Stimulated activated CD8-positive, alpha-beta memory T cell treated with anti-CD3 and anti-CD28 coated beads, Interleukin-15, amount 100 ng/mL, for 4 hours (primary cell): ENCODE data around the gene RUNX2.

Experiments
- DNase-seq, 2 donors: peaks; one replicate each; pipeline ENCODE4 v3.0.0-alpha.2; 2020; ENCODE audit warnings: low read depth in 2 of 2

The RUNX2 gene

DNA sequence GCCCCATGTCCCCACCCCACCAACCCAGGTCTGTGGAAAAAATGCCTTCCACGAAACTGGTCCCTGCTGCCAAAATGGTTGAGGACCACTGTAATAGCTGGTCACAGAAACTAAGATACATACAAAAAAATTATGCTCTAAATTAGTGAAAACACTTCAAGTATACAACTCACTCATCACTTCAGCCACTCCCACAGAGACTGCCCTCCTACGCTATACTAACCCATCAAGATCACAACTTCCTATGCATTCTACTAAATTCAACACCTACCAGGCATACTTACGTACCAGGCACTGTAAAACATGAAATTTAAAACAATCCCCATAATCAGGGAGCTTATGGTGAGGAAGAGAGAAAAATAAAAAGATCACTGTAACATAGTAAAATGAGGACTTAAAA is 22.9 kb downstream of the RUNX2 start:
- DNase-seq: no peak

DNA sequence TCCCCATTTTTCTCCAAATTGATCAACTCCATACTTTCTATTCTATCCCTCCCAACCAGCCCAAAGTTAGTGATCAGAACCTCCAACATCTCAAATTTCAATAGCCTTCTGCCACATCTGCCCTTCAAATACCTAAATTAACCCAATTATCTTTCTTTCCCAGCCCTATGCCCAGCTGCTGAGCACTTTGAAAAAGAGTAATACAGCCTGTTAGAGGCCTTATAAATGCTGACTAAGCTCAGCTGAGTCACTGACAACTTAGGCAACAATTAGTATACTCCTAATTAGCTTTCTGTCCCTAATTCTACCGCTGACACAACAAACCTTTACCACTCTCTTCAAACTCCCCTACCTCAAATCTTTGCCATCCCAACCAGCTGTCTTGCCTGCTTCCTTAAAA is 23.5 kb downstream of the RUNX2 start:
- no peak for DNase-seq

- no peak for DNase-seq
Observed at GRCh38 chr6:45353654-45354053, 25.5 kb downstream of the RUNX2 start.

GRCh38 chr6:45364466-45364865 is 36.3 kb downstream of the RUNX2 start:
- no peak for DNase-seq

- DNase-seq: no peak
Observed at GRCh38 chr6:45365036-45365435, 36.9 kb downstream of the RUNX2 start.

DNA sequence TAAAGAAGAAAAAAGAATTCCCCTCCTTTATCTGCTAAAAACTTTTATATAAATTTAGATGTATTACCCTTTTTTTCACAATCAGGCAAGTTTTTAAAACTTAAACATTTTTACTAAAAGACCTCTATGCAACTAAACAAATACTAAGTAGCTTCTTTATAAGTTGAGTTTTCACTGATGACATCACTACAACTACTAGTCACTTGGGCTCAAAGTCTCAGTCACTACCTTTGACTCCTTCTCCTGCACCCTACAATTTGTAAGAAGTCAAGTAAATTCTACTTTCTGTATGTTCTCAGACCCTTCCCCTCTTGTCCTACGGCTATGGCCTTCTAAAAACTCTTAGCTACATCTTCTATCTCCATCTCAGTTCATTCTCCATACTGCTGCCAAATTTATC is 38.4 kb downstream of the RUNX2 start:
- no peak for DNase-seq

GRCh38 chr6:45367999-45368398 is 39.9 kb downstream of the RUNX2 start:
- no peak for DNase-seq

DNA sequence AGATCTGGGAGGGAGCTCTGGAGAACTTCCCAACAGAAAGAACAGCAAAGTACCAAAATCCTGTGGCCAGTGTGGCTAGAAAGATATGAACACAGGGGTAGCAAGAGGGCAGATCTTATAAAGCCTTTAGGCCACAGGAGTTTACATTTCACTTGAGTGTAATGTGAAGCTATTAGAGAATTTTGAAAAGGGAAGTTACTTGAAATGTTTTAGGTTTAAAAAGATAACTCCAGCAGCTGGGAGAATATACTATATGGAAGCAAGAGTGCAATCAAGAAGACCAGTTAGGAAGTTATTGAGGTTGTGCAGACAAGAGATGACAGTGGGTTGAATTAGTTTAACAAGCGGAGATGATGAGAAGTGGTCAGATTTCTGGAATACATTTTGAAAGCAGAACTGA is 41.7 kb downstream of the RUNX2 start:
- no peak for DNase-seq

GRCh38 chr6:45371924-45372573 is 43.9 kb downstream of the RUNX2 start:
- no peak for DNase-seq

DNA sequence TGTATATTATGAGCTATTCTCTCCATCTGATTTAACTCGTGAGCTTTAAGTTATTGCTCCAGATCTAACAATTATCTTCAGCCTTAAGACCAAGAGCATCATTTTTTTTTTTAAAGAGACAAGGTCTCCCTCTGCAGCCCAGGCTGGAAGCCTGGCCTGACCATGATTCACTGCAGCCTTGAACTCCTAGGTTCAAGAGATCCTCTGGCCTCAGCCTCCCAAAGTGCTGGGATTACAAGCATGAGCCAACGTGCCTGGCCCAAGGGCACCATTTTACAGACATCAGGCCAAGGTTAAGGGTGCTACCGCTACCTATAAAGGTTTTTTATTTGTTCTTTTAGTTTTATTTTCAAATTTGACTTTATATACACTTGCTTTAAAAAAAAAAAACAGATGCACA is 47.3 kb downstream of the RUNX2 start:
- DNase-seq: no peak

DNA sequence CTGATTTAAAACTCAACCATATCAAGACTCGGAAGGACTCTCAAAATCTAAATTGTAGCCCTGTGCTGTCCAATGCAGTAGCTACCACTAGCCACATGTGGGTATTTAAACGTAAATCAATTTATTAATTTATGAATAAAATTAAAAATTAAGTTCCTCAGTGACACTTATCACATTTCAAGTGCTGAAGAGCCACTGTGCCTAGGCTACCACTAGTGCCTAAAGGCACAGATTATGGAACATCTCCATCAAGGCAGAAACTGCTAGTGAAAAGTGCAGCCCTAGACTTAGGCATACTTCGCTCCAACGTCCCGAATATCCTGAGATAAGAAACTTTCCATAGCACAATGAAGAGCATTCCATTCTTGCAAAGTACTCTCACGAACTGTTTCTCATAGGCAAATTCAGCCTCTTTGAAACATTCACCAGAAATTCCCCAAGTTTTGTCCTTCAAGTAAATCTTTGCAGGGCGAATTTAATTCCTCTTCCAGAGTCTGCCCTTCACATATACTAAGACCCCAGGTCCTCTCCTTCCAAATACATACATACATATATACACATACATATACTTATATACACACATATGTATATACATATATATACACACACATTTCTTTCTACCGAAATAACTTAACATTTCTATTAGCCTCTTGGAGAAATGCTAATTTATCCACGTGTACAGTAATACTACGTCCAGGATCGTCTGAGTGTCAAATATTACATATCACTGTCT is 48.3 kb downstream of the RUNX2 start:
- no peak for DNase-seq

DNA sequence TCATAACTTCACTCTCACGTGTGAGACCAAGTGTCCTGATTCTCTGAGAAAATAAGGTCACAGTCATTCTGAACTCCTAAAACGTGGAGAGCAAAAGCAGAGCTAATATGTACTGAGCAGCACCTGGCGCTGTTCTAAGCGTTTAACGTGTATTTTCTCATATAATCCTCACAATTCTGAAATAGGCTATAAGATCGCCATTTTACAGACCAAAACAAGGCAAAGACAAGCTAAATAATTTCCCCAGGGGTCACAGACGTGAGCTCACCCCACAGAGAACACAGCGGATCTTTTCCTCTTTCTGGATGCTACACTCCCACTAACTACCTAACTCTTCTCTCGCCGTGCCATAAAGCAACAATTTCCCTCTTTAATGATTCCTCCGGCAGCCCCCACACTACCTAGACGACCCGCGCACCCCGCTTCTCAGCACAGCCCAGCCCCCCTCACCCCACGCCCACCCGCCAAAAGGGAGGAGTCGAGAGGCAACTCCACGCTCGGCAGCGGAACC is 49.0 kb downstream of the RUNX2 start:
- DNase-seq: peak in 1 of 2 donors; percentile 80

DNA sequence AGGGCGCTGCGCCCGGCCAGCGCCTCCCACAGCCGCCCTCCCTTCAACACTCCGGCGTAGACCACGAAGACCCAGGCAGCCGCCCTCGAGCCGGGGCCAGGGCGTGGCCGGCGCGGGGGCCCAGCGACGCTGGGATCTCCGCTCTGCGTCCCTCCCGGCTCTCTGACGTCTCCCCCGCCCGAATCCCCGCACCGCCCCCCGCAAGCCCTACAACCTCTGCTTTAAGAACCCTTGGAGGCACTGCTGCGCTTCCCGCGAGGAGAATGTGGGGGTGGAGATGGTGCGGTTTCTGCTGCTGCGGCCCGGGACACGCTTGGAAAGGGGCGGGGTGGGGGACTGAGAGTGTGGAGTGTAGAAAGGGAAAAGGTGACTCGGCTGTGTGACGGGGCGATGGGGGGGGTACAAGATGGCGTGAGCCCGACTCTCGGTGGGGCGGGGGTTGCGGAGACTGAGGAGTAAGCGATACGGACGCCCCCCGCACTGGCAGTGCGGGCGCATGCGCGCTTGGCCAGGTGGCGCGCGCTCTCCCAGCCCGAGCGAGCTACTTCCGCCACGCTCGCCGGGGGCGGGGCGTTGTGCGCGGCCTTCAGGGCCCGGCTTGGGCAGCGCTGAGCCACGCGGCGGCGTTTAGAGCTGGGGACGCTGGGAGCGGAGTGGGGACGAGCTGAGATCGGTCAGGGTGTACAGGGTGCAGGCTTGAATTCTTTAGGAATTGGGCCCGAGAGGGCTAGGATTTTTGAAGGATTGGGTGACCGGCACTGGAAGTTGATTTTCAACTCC is 49.6 kb downstream of the RUNX2 start, which contains the start of gene SUPT3H:
TSS of gene SUPT3H (minus strand) at position 381 of the 780 bp plus-strand sequence.
- DNase-seq: peak; percentile 92 to 93

- DNase-seq: no peak
Observed at GRCh38 chr6:45378334-45378926, 50.3 kb downstream of the RUNX2 start.

GRCh38 chr6:45382391-45382790 is 54.3 kb downstream of the RUNX2 start:
- no peak for DNase-seq

DNA sequence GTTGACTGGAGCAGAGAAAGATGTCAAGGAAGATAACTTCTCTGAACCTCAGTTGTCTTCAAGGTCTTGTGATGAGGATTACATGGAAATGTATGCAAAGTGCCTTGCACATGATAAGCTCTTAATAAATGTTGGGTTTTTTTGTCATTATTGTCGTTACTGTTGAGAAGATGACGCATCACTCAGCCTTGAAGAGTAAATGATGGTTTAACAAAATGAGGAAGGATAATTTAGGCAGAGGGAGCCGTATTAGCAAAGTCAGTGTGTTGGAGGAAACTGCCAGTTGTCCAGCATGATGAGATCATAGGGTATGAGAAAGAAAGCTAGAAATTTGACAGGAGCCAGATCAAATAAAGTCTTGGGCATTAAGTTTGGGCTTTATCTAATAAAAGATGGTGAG is 58.4 kb downstream of the RUNX2 start:
- DNase-seq: no peak

DNA sequence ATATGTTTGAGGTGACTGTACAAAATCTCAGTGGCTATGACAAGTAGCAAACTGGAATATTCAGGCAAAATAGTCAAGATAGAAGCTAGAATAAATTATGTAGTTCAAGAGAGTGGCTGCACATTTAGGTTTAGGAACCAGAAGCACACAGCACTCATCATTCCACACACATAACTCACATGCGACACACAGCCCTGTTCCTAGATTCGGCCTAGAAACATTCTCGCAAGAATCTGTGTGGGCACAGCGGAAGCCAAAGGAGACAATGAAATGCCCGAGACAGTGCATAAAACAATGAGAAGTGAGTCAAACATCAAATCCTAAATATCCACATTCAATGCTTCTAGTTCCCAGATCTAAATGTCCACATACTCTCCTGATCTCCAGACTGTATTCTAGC is 59.1 kb downstream of the RUNX2 start:
- DNase-seq: no peak

DNA sequence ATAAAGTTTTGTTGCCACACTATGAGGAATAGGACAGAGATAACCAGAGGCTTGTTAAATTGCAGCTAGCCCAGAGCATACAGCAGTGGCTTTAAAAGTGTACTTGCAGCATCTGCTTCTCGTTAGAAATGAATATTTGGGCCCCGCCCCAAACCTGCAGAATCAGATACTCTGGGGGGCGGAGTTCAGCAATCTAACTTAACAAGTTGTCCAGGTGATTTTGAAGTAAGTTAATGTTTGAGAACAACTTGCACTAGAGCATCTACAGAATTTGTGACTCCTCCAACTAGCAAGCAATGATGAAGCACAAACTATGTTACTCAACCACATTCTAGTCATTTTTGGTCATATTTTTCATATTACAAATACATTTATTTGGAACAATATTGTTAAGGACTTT is 60.2 kb downstream of the RUNX2 start:
- no peak for DNase-seq

- no peak for DNase-seq
Observed at GRCh38 chr6:45394586-45395095, 66.5 kb downstream of the RUNX2 start.

- no peak for DNase-seq
Observed at GRCh38 chr6:45398075-45398813, 70.1 kb downstream of the RUNX2 start.

- DNase-seq: no peak
Observed at GRCh38 chr6:45400021-45400420, 71.9 kb downstream of the RUNX2 start.
